Ectodermal cell (in vitro differentiated cells): ENCODE data around the gene RNU6-1.

ENCODE experiments used
- H3K27ac ChIP-seq: 2 replicates; pipeline ENCODE4 v1.7.0; 2013; ENCODE audit warnings: mild to moderate bottlenecking, low read depth, low read length; ENCODE audit not compliant: insufficient read depth, poor library complexity, severe bottlenecking
- H3K27me3 ChIP-seq: 2 replicates; pipeline ENCODE4 v1.7.0; 2013; ENCODE audit warnings: mild to moderate bottlenecking, low read length; ENCODE audit not compliant: insufficient read depth, control insufficient read depth, poor library complexity, severe bottlenecking
- H3K36me3 ChIP-seq: one replicate; pipeline ENCODE4 v1.7.0; 2013; ENCODE audit warnings: low read length; ENCODE audit not compliant: control insufficient read depth, insufficient read depth
- H3K4me1 ChIP-seq: one replicate; pipeline ENCODE4 v1.7.0; 2013; ENCODE audit warnings: low read length; ENCODE audit not compliant: control insufficient read depth, insufficient read depth
- H3K4me3 ChIP-seq: 2 replicates; pipeline ENCODE4 v1.7.0; 2013; ENCODE audit warnings: low read depth, low read length, control low read depth; ENCODE audit not compliant: insufficient read depth
- H3K9me3 ChIP-seq: 2 replicates; pipeline ENCODE4 v1.7.0; 2013; ENCODE audit warnings: mild to moderate bottlenecking, low read length, moderate library complexity; ENCODE audit not compliant: control insufficient read depth
- WGBS, 2 experiments: methylation state at CpG; one replicate each; pipeline ENCODE4 v1.1.7; 2013; ENCODE audit warnings: missing lambda C conversion rate in 2 of 2; 5-methylcytosine and 5-hydroxymethylcytosine counted together

RNU6-1 gene

GRCh38 chr15:67834581-67835296, 5.1 kb downstream of the RNU6-1 start:
- Histone ChIP-seq H3K36me3 (no peaks in the 10 kb centered on the region), H3K4me1 (peaks cover 32% of the 10 kb centered on the region), H3K27ac (no peak overlapping the region), H3K27me3 (peaks cover 94% of the 10 kb centered on the region), H3K9me3 (no peaks in the 10 kb centered on the region), H3K4me3 (peak overlapping the region; percentile 31)
- 1% methylated on average over 59 of the region's 59 CpGs for WGBS, 2 experiments

GRCh38 chr15:67833710-67834511, 5.9 kb downstream of the RNU6-1 start:
- Histone ChIP-seq H3K4me3 (peak overlapping the region; percentile 20), H3K4me1 (peaks cover 33% of the 10 kb centered on the region), H3K27me3 (peaks cover 100% of the 10 kb centered on the region), H3K9me3 (no peaks in the 10 kb centered on the region), H3K27ac (no peak overlapping the region), H3K36me3 (no peaks in the 10 kb centered on the region)
- WGBS, 2 experiments, result 1 to 2% methylated on average over 44 of the region's 44 CpGs

GRCh38 chr15:67832897-67833709, 6.7 kb downstream of the RNU6-1 start:
- Histone ChIP-seq H3K36me3 (no peaks in the 10 kb centered on the region), H3K4me1 (peaks cover 38% of the 10 kb centered on the region), H3K27me3 (peaks cover 100% of the 10 kb centered on the region), H3K4me3 (peak overlapping the region; percentile 20), H3K9me3 (no peaks in the 10 kb centered on the region), H3K27ac (no peak overlapping the region)
- 2% methylated on average over 32 of the region's 32 CpGs for WGBS, 2 experiments

- Histone ChIP-seq H3K27ac (no peak overlapping the region), H3K4me1 (peaks cover 41% of the 10 kb centered on the region), H3K36me3 (no peaks in the 10 kb centered on the region), H3K9me3 (no peaks in the 10 kb centered on the region), H3K27me3 (peaks cover 100% of the 10 kb centered on the region), H3K4me3 (no peak overlapping the region)
- 12 to 15% methylated on average over 9 of the region's 9 CpGs for WGBS, 2 experiments
Measured at GRCh38 chr15:67832031-67832551, 7.8 kb downstream of the RNU6-1 start.

GRCh38 chr15:67831363-67831762, 8.5 kb downstream of the RNU6-1 start:
- H3K36me3 ChIP-seq, result no peaks in the 10 kb centered on the region
- H3K4me1 ChIP-seq, result peaks cover 38% of the 10 kb centered on the region
- H3K27me3 ChIP-seq, result peaks cover 100% of the 10 kb centered on the region
- H3K27ac ChIP-seq, result no peak overlapping the region
- H3K4me3 ChIP-seq, result no peak overlapping the region
- no peaks in the 10 kb centered on the region for H3K9me3 ChIP-seq

GRCh38 chr15:67829647-67830504, 10.0 kb downstream of the RNU6-1 start:
- Histone ChIP-seq H3K9me3 (no peaks in the 10 kb centered on the region), H3K27me3 (peaks cover 100% of the 10 kb centered on the region), H3K4me1 (peaks cover 41% of the 10 kb centered on the region), H3K4me3 (peak overlapping the region; percentile 11), H3K27ac (no peak overlapping the region), H3K36me3 (no peaks in the 10 kb centered on the region)
- 7 to 8% methylated on average over 68 of the region's 68 CpGs for WGBS, 2 experiments

- Histone ChIP-seq H3K4me3 (peak overlapping the region; percentile 11), H3K4me1 (peaks cover 41% of the 10 kb centered on the region), H3K9me3 (no peaks in the 10 kb centered on the region), H3K27ac (no peak overlapping the region), H3K36me3 (no peaks in the 10 kb centered on the region), H3K27me3 (peaks cover 100% of the 10 kb centered on the region)
- 4% methylated on average over 53 to 54 of the region's 54 CpGs for WGBS, 2 experiments
Measured at GRCh38 chr15:67828969-67829646, 10.7 kb downstream of the RNU6-1 start.

- no peaks in the 10 kb centered on the region for H3K36me3 ChIP-seq
- H3K4me1 ChIP-seq, result peaks cover 38% of the 10 kb centered on the region
- no peak overlapping the region for H3K4me3 ChIP-seq
- no peak overlapping the region for H3K27ac ChIP-seq
- H3K9me3 ChIP-seq, result no peaks in the 10 kb centered on the region
- WGBS, 2 experiments, result 2 to 4% methylated on average over 40 of the region's 40 CpGs
- peaks cover 100% of the 10 kb centered on the region for H3K27me3 ChIP-seq
Measured at GRCh38 chr15:67828278-67828968, 11.4 kb downstream of the RNU6-1 start.
